Esophagus (tissue), 2 donors: ENCODE results near the gene LMO1. TPM values are rescaled to one million over a fixed set of nuclear protein-coding genes. Genes with fewer than 3 reads are reported as not detected.
A peak's percentile ranks its signal among the peaks of the same experiment; 100 is the strongest.

Experiments
- H3K27ac ChIP-seq, 2 donors: one replicate each; pipeline ENCODE4 v1.5.1; 2013; ENCODE audit warnings: low read depth in 2 of 2, mild to moderate bottlenecking in 2 of 2, inconsistent platforms in 1 of 2, low read length in 1 of 2, moderate library complexity in 1 of 2
- H3K27me3 ChIP-seq, 2 donors: one replicate each; pipeline ENCODE4 v1.6.1; 2013; ENCODE audit warnings: low read length in 2 of 2, control low read depth in 1 of 2, mild to moderate bottlenecking in 1 of 2; ENCODE audit not compliant: insufficient read depth in 2 of 2, control insufficient read depth in 1 of 2
- H3K36me3 ChIP-seq, 2 donors: one replicate each; pipeline ENCODE4 v1.6.1; 2013; ENCODE audit warnings: low read length in 1 of 2; ENCODE audit not compliant: control insufficient read depth in 2 of 2, insufficient read depth in 2 of 2
- H3K4me1 ChIP-seq, 2 donors: one replicate each; pipeline ENCODE4 v1.6.1; 2013; ENCODE audit warnings: low read length in 1 of 2; ENCODE audit not compliant: control insufficient read depth in 2 of 2, insufficient read depth in 2 of 2
- H3K4me3 ChIP-seq, 2 donors: one replicate each; pipeline ENCODE4 v1.5.1; 2013; ENCODE audit warnings: low read length in 2 of 2, mild to moderate bottlenecking in 2 of 2, low read depth in 1 of 2, moderate library complexity in 1 of 2
- H3K9me3 ChIP-seq, 2 donors: one replicate each; pipeline ENCODE4 v1.6.1; 2013; ENCODE audit warnings: mild to moderate bottlenecking in 2 of 2, low read depth in 1 of 2, low read length in 1 of 2, moderate library complexity in 1 of 2; ENCODE audit not compliant: control insufficient read depth in 2 of 2, insufficient read depth in 1 of 2
- WGBS, 2 donors: extraction: QIAGEN DNeasy Blood & Tissue Kit; methylation state at CpG; one replicate each; pipeline ENCODE4 v1.1.7; 2013; 5-methylcytosine and 5-hydroxymethylcytosine counted together
- polyA plus RNA-seq, 2 donors: library from polyadenylated mRNA; stranded (reverse); fragments of 200-250 nt; gene quantifications; one replicate each; pipeline ENCODE4 v1.2.3, GENCODE V29; 2013
- donor health status: healthy with polysubstance abuse.
- donor health status: Bipolar disorder and iron deficiency.

Gene LMO1
- polyA plus RNA-seq, 2 donors: 0.06 to 0.08 TPM

DNA sequence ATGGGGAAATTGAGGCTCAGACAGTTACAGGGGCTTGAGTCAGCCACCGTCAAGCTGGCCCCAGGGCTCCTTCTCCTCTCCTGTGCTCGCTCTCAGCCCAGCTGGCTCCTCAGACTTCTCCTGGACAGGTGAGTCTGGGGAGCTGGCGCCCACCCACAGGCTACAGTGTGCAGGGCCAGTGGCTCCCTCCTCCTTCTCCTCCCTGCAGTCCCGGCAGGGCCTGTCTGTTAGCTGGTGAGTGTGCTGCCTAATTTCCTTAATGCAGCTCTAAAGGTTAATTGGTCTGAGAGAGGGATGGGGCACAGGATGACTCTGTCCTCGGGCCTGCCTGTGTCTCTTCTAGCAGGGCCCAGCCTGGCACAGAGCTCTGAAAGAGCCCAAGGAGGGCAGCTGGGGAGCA lies 31.7 kb downstream of the LMO1 start:
- H3K4me1 ChIP-seq: peaks cover 5 to 30% of the 10 kb centered on the region in 2 donors
- WGBS, 2 donors: 77 to 83% methylated on average over 4 to 5 of the region's 5 CpGs
- no peak overlapping the region for H3K27ac ChIP-seq
- H3K36me3 ChIP-seq: no peaks in the 10 kb centered on the region
- H3K4me3 ChIP-seq: no peak overlapping the region
- no peaks in the 10 kb centered on the region for H3K27me3 ChIP-seq
- no peaks in the 10 kb centered on the region for H3K9me3 ChIP-seq

DNA sequence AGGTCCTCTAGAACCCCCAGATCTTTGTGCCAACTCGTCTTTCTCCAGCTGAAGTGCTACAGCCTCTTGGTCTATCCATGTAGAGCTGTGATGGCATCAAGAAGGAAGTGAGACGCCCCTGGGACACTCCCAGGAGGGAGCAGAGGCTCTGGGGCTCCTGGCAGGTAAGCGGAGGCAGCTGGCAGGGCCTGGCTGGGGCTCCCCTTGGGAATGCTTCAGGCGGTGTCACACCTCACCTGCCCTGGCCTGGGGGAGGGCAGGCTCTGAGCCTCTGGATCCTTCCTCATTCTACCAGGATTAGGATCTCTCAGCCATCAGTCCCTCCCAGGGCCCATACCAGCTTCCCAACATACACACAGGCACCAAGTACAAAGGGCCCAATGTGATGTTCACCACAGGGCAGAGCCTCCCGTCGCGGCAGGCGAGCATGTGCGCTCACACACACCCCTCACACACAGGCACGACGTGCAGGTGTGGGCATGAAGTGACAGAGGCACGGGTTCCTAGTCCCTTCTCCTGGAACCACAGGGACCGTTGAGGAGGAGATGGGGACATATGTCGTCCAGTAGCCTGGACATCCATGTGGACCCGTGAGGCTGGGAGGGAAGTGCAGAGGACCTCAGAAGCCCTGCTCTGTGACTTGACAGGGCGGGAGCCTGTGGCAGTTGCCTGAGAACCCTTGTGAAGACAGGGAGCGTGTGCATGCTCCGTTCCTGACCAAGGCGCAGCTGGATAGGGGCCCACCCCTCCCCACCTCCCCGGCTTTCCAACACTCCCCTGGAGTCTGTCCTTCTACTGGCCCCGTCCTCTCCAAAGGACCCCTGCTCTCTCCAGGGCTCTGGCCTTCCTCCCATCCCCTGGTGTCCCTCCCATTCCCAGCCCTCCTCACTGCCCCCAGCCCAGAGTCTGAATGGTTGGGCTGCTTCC lies 32.5 kb downstream of the LMO1 start:
- no peaks in the 10 kb centered on the region for H3K9me3 ChIP-seq
- no peaks in the 10 kb centered on the region for H3K27me3 ChIP-seq
- no peaks in the 10 kb centered on the region for H3K36me3 ChIP-seq
- H3K27ac ChIP-seq: no peak overlapping the region
- peaks cover 8 to 34% of the 10 kb centered on the region in 2 donors for H3K4me1 ChIP-seq
- H3K4me3 ChIP-seq: no peak overlapping the region
- 82 to 89% methylated on average over 21 of the region's 21 CpGs for WGBS, 2 donors

DNA sequence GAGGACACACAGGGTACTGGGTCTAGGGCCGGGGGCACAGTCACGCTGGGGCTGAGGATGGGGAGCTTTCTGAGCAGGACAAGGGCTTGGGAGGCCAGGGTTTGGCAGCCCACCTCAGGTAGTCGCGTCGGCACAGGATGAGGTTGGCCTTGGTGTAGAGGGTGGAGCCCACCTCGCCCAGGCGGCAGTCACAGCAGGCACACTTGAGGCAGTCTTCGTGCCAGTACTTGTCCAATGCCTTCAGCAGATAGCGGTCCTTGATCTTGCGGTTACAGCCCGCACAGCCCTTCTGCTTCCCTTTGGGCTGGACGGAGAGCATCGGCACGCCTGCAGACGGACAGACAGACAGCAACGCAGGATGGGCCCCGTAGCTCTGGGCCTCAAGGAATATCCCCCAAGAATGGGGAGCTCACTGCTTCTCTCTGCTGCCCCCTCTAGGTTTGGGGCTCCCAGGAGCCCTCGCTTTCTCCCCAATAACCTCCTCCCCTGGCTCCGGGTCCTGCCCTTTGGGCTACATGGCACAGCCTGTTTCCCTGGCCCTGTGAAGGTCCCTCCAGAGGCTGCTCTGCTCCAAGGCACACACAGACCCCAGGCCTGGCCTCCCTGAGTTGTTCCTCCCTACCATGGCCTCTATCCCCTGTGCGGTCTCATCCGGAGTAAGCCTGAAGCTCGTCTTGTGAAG lies 33.4 kb downstream of the LMO1 start:
- 65 to 77% methylated on average over 22 of the region's 22 CpGs for WGBS, 2 donors

DNA sequence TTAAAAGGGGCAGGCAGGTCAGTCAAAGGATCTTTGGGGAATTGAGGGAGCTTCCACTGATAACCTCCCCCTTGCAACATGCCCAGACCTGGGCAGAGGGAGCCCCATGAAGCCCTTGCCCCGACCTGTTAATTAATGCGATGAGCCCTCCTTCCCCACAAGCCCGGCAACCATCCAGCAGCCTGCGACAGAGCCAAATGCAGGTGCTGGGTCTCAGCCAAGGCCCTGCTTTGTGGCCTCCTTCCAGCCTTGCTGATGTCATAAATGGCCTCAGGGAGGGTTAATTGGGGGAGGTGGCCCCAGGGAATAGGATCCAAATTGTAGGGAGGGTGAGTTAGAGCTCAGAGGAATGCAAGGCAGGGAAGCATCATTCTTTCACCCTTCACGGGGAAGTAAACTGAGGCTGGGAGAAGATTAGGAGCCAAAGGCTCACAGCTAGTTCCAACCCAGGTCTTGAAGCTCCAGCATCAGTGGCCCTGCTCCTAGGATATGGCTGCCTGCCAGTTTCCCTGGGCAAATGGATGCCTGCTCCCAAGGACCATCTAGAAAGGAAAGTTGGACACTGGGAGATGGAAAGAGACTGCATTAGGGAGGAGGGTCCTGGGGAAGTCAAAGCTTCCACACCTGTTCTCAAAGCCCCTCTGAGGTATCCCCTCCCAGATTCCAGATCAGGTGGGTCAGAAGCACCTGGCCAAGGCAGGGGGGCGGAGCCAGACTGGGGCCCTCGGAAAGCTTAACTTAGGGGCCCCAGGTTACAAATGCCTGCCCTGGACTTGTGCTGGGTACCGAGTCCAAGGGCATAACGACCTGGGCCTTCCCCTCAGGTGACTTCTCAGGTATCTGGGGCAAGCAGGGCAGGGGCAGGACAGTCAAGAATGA lies 34.1 kb downstream of the LMO1 start:
- Histone ChIP-seq H3K4me1 (peaks cover 8 to 34% of the 10 kb centered on the region in 2 donors), H3K27ac (no peak overlapping the region)
- 42 to 43% methylated on average over 9 of the region's 9 CpGs for WGBS, 2 donors

More for the DNA sequence above, 33.4 kb downstream of the LMO1 start:
- H3K27ac ChIP-seq: no peak overlapping the region
- H3K9me3 ChIP-seq: no peaks in the 10 kb centered on the region
- no peaks in the 10 kb centered on the region for H3K36me3 ChIP-seq
- peaks cover 8 to 34% of the 10 kb centered on the region in 2 donors for H3K4me1 ChIP-seq
- H3K4me3 ChIP-seq: no peak overlapping the region
- H3K27me3 ChIP-seq: no peaks in the 10 kb centered on the region

DNA sequence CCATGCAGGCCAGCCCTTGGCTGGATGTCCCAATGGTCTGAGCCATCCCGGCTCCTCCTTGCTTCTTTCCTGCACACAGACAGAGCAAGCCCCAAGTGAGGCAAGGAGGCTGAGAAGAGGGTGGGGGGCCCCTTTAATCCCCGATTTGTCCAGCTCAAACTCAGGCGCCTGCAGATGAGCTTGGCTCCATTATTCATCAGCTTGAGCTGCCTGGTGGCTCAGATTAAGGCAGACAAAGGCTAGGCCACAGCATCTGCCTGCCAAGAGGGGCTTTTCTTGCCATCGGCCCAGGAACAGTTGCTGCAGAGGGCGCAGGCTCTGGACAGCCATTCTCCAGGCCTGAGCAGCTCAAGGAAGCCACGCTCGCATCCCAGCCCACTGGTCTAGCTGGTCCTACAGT lies 35.4 kb downstream of the LMO1 start:
- WGBS, 2 donors: 62 to 72% methylated on average over 6 to 7 of the region's 7 CpGs
- no peaks in the 10 kb centered on the region for H3K36me3 ChIP-seq
- no peaks in the 10 kb centered on the region for H3K9me3 ChIP-seq
- H3K4me3 ChIP-seq: no peak overlapping the region
- H3K27ac ChIP-seq: peak overlapping the region in 1 of 2 donors; percentile 8
- no peaks in the 10 kb centered on the region for H3K27me3 ChIP-seq
- peaks cover 8 to 28% of the 10 kb centered on the region in 2 donors for H3K4me1 ChIP-seq

More for the DNA sequence above, 34.1 kb downstream of the LMO1 start:
- H3K36me3 ChIP-seq: no peaks in the 10 kb centered on the region
- H3K4me3 ChIP-seq: no peak overlapping the region
- no peaks in the 10 kb centered on the region for H3K27me3 ChIP-seq
- H3K9me3 ChIP-seq: no peaks in the 10 kb centered on the region

DNA sequence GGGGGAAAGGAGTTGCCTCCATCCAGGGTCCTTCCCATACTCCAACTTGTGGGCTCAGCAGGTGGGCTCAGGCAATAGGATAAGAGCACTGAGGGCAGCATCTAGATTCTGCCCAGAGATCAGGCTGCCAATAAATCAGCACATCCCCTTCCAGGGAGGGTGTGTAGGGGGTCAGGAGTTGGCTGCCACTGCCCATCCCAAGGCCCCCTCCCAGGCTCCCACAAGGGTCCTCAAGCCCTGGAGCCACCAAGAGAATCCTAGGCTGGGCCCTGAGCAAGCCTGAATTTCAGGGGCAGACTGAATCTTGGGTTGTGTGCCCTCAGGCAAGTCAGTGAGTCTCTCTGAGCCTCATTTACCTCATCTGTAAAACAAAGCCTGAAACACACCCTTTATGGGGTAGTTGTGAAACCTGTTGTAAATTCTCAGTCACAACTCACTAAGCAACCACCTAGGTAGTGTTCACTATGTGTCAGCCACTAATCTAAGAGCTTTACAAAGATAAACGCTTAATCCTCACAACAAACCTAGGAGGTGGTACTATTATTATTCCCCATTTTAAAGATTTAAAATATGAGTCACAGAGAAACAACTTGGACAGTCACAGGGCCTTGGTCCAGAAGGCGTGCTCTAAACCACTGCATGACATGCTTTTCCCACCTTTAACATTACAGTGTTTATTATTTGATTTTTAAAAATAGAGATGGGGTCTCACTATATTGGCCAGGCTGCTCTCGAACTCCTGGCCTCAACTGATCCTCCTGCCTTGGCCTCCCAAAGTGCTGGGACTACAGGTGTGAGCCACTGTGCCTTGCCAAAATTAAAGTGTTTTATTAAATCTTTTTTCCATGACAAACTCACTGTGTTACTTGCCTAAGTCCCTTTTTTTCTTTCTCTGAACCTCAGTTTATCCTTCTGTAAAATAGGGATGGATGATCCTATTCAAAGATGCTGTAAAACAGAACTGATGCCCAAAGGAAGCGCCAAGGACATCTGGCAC lies 36.2 kb downstream of the LMO1 start:
- Histone ChIP-seq H3K4me3 (no peak overlapping the region), H3K27me3 (no peaks in the 10 kb centered on the region), H3K9me3 (no peaks in the 10 kb centered on the region), H3K4me1 (peaks cover 8 to 28% of the 10 kb centered on the region in 2 donors), H3K27ac (peak overlapping the region in 1 of 2 donors; percentile 51), H3K36me3 (no peaks in the 10 kb centered on the region)
- 57 to 77% methylated on average over 4 of the region's 4 CpGs for WGBS, 2 donors

DNA sequence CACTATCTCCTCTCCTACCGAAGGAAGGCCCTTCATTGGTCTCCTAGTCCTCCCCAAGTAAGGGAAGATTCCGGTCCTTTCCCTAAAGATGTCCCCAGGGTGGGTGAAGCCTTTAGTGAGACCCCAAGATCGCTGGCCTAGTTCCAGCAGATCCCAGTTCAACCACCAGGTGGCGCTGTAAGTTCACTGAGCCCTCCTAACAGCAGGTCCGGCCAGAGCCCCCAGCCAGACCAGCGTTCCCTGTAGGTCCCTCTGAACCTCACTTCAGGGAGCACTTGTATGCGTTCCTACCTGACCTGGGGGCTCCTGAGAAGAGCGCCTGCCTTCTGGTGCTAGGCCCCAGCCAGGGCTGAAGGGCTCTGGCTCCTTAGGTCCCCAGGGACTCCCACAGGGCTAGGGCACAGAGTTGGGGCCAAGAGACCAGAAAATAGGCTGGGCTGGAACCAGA lies 38.1 kb downstream of the LMO1 start:
- 6 to 8% methylated on average over 8 of the region's 8 CpGs for WGBS, 2 donors
- Histone ChIP-seq H3K9me3 (no peaks in the 10 kb centered on the region), H3K4me3 (no peak overlapping the region), H3K27me3 (no peaks in the 10 kb centered on the region), H3K4me1 (peaks cover 8 to 24% of the 10 kb centered on the region in 2 donors), H3K36me3 (no peaks in the 10 kb centered on the region), H3K27ac (no peak overlapping the region)

DNA sequence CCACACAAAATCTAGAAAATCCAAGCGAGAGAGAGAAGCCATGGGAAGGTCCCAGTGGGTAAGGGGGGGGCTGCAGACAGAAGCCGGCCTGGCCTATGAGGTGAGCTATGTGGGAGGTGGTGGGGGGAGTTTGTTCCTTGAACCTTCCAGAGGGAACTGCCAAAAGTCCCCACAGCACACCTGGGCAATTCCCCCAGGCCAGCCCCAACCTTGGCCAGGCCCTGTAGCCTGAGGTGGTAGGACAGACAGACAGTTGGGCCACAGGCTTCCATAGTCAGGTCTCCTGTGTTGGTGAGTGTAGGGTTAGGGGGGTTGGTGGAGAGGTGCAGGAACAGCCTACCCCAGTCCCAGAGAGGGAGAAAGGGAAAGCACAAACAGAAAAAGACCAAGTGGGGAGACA lies 39.0 kb downstream of the LMO1 start:
- 67 to 86% methylated on average over 2 of the region's 2 CpGs for WGBS, 2 donors
- Histone ChIP-seq H3K4me3 (no peak overlapping the region), H3K36me3 (no peaks in the 10 kb centered on the region), H3K27me3 (no peaks in the 10 kb centered on the region), H3K27ac (no peak overlapping the region), H3K9me3 (no peaks in the 10 kb centered on the region), H3K4me1 (peaks cover 14 to 20% of the 10 kb centered on the region in 2 donors)
